Measurements from ENCODE around the gene RASGEF1B. TPM values are rescaled to one million over a fixed set of nuclear protein-coding genes. Genes with fewer than 3 reads are reported as not detected.

The RASGEF1B gene
- polyA plus RNA-seq, 2 of the 4 experiments (the other 2 are of a cell fraction), result 0.16 TPM; not detected in 1

- WGBS (ENCODE audit: missing lambda C conversion rate), result 39% methylated on average over 1 of the region's 1 CpG
- TF ChIP-seq CBX2 (IDR thresholded peaks at IDR 0.05; ENCODE audit: borderline replicate concordance, low read depth), result no peak
- no peak for TF ChIP-seq RFX5 (IDR thresholded peaks at IDR 0.05)
- TF ChIP-seq FOXS1 (CRISPR knock-in tag; IDR thresholded peaks at IDR 0.05), result no peak
- no peak for TF ChIP-seq CEBPB (IDR thresholded peaks at IDR 0.05)
- TF ChIP-seq ESRRA (IDR thresholded peaks at IDR 0.05; ENCODE audit: borderline replicate concordance, low read length), result no peak
- no peak for TF ChIP-seq CHD4 (IDR thresholded peaks at IDR 0.05; ENCODE audit: borderline replicate concordance)
- TF ChIP-seq FOSB (CRISPR knock-in tag; IDR thresholded peaks at IDR 0.05), result no peak
- H3K4me3 ChIP-seq, result no peak overlapping the region
- ChIA-PET POLR2A (no interaction called here), CTCF (no interaction called here)
- no peaks in the 10 kb centered on the region for H3K4me1 ChIP-seq
- DNase-seq (ENCODE audit: low read depth in 1 of 2, low spot score in 1 of 2) (no peak), FAIRE-seq (no peak), ATAC-seq (no peak)
- no peak overlapping the region for H3K27ac ChIP-seq
- no peaks in the 10 kb centered on the region for H3K9me3 ChIP-seq
- H3K4me2 ChIP-seq, result no peak overlapping the region
These were observed 93.3 kb downstream of the RASGEF1B start for GRCh38 chr4:81378386-81378785.

GRCh38 chr4:81377191-81377590 lies 94.5 kb downstream of the RASGEF1B start:
- WGBS (ENCODE audit: missing lambda C conversion rate), result 0% methylated on average over 1 of the region's 1 CpG
- no peak for TF ChIP-seq HOXA7 (CRISPR knock-in tag; IDR thresholded peaks at IDR 0.05)
- no peak for TF ChIP-seq FOSB (CRISPR knock-in tag; IDR thresholded peaks at IDR 0.05)
- TF ChIP-seq KDM1A (IDR thresholded peaks at IDR 0.05; ENCODE audit: low read depth), result no peak
- TF ChIP-seq HEYL (CRISPR knock-in tag; IDR thresholded peaks at IDR 0.05), result no peak
- TF ChIP-seq SREBF2 (IDR thresholded peaks at IDR 0.05), result no peak
- TF ChIP-seq CBX2 (IDR thresholded peaks at IDR 0.05; ENCODE audit: borderline replicate concordance, low read depth), result no peak
- TF ChIP-seq FOSL2 (IDR thresholded peaks at IDR 0.05), result no peak
- no peak for TF ChIP-seq FOSL2 (CRISPR knock-in tag; IDR thresholded peaks at IDR 0.05)
- no peak for TF ChIP-seq ZFP36 (IDR thresholded peaks at IDR 0.05; ENCODE audit: borderline replicate concordance, partially characterized antibody)
- TF ChIP-seq PHF8 (IDR thresholded peaks at IDR 0.05; ENCODE audit: borderline replicate concordance, low read depth), result no peak
- no peak for TF ChIP-seq RAD21 (conservative IDR thresholded peaks at IDR 0.05 in 1 of 2, IDR thresholded peaks at IDR 0.05 in 1 of 2)
- no peak for TF ChIP-seq HES2 (IDR thresholded peaks at IDR 0.05)
- TF ChIP-seq ATOH8 (CRISPR knock-in tag; IDR thresholded peaks at IDR 0.05; ENCODE audit: low read depth), result no peak
- no peak for TF ChIP-seq FOXS1 (CRISPR knock-in tag; IDR thresholded peaks at IDR 0.05)
- TF ChIP-seq KDM5A (IDR thresholded peaks at IDR 0.05), result no peak
- no peak overlapping the region for H3K27ac ChIP-seq
- no peaks in the 10 kb centered on the region for H3K4me1 ChIP-seq
- H3K4me2 ChIP-seq, result no peak overlapping the region
- DNase-seq (ENCODE audit: low read depth in 1 of 2, low spot score in 1 of 2) (no peak), FAIRE-seq (no peak), ATAC-seq (no peak)
- H3K9me3 ChIP-seq, result no peaks in the 10 kb centered on the region
- POLR2A ChIA-PET, result no interaction called here
- CTCF ChIA-PET, result no interaction called here
- H3K4me3 ChIP-seq, result no peak overlapping the region

- FAIRE-seq (no peak), ATAC-seq (no peak), DNase-seq (ENCODE audit: low read depth in 1 of 2, low spot score in 1 of 2) (no peak)
- ChIA-PET CTCF (no interaction called here), POLR2A (no interaction called here)
- H3K4me3 ChIP-seq, result no peak overlapping the region
- no peaks in the 10 kb centered on the region for H3K4me1 ChIP-seq
- no peaks in the 10 kb centered on the region for H3K9me3 ChIP-seq
- TF ChIP-seq RCOR1 (IDR thresholded peaks at IDR 0.05; ENCODE audit: low read depth, low read length) (no peak), HOXA7 (CRISPR knock-in tag; IDR thresholded peaks at IDR 0.05) (no peak), BCL3 (IDR thresholded peaks at IDR 0.05) (no peak), HMGXB4 (CRISPR knock-in tag; IDR thresholded peaks at IDR 0.05; ENCODE audit: borderline replicate concordance) (no peak)
- no peak overlapping the region for H3K27ac ChIP-seq
- no peak overlapping the region for H3K4me2 ChIP-seq
- 5% methylated on average over 2 of the region's 2 CpGs for WGBS (ENCODE audit: missing lambda C conversion rate)
These were observed 95.0 kb downstream of the RASGEF1B start for GRCh38 chr4:81376720-81377119.

Measured in A549 (cell line).